Esophagus (tissue), 2 donors: ENCODE measurements around the gene PPP2R5C. TPM values are rescaled to one million over a fixed set of nuclear protein-coding genes. Genes with fewer than 3 reads are reported as not detected.

Experiments used
- H3K27ac ChIP-seq, 2 donors: one replicate each; pipeline ENCODE4 v1.5.1; 2013; ENCODE audit warnings: low read depth in 2 of 2, mild to moderate bottlenecking in 2 of 2, inconsistent platforms in 1 of 2, low read length in 1 of 2, moderate library complexity in 1 of 2
- H3K27me3 ChIP-seq, 2 donors: one replicate each; pipeline ENCODE4 v1.6.1; 2013; ENCODE audit warnings: low read length in 2 of 2, control low read depth in 1 of 2, mild to moderate bottlenecking in 1 of 2; ENCODE audit not compliant: insufficient read depth in 2 of 2, control insufficient read depth in 1 of 2
- H3K36me3 ChIP-seq, 2 donors: one replicate each; pipeline ENCODE4 v1.6.1; 2013; ENCODE audit warnings: low read length in 1 of 2; ENCODE audit not compliant: control insufficient read depth in 2 of 2, insufficient read depth in 2 of 2
- H3K4me1 ChIP-seq, 2 donors: one replicate each; pipeline ENCODE4 v1.6.1; 2013; ENCODE audit warnings: low read length in 1 of 2; ENCODE audit not compliant: control insufficient read depth in 2 of 2, insufficient read depth in 2 of 2
- H3K4me3 ChIP-seq, 2 donors: one replicate each; pipeline ENCODE4 v1.5.1; 2013; ENCODE audit warnings: low read length in 2 of 2, mild to moderate bottlenecking in 2 of 2, low read depth in 1 of 2, moderate library complexity in 1 of 2
- H3K9me3 ChIP-seq, 2 donors: one replicate each; pipeline ENCODE4 v1.6.1; 2013; ENCODE audit warnings: mild to moderate bottlenecking in 2 of 2, low read depth in 1 of 2, low read length in 1 of 2, moderate library complexity in 1 of 2; ENCODE audit not compliant: control insufficient read depth in 2 of 2, insufficient read depth in 1 of 2
- WGBS, 2 donors: extraction: QIAGEN DNeasy Blood & Tissue Kit; methylation state at CpG; one replicate each; pipeline ENCODE4 v1.1.7; 2013; 5-methylcytosine and 5-hydroxymethylcytosine counted together
- polyA plus RNA-seq, 2 donors: library from polyadenylated mRNA; stranded (reverse); fragments of 200-250 nt; gene quantifications; one replicate each; pipeline ENCODE4 v1.2.3, GENCODE V29; 2013
- donor health status: healthy with polysubstance abuse.
- donor health status: Bipolar disorder and iron deficiency.

Gene PPP2R5C
- polyA plus RNA-seq, 2 donors = 64.8 to 87.3 TPM

DNA sequence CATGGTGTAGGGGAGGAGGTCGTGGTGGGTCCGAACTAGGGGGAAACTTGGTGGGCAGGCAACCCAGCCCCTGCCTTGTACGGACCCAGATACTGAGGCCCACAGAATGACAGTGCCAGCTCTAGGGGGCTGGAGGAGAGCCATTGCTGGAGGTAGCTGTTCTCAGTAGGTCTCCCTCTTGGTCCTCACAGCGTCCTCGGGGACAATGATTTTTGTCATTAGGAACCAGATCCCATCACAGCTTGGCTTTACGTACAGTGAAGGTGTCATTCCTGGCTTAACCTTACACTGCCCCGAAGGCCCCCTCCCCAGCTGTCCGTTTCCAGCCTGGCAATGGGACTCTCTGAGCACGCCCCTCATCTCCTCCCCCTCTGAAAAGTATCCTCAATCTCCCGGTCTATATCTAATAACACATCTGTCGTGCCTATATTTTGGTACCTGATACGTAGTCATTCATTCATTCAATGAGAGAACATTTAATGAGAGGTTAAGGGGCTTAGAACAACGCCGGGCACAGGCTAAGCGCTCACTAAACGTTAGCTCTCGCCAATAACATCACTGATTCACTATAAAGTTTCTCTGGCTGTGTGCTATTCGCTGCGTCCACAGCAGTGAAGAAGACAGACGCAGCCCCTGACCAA is 202.3 kb downstream of the PPP2R5C start:
- H3K9me3 ChIP-seq = no peaks in the 10 kb centered on the region
- H3K4me3 ChIP-seq = no peak overlapping the region
- H3K27me3 ChIP-seq = no peaks in the 10 kb centered on the region
- WGBS, 2 donors = 51 to 61% methylated on average over 20 of the region's 20 CpGs
- H3K4me1 ChIP-seq = peaks cover 2 to 7% of the 10 kb centered on the region in 2 donors
- H3K27ac ChIP-seq = no peak overlapping the region
- H3K36me3 ChIP-seq = peaks cover 0 to 2% of the 10 kb centered on the region in 2 donors

DNA sequence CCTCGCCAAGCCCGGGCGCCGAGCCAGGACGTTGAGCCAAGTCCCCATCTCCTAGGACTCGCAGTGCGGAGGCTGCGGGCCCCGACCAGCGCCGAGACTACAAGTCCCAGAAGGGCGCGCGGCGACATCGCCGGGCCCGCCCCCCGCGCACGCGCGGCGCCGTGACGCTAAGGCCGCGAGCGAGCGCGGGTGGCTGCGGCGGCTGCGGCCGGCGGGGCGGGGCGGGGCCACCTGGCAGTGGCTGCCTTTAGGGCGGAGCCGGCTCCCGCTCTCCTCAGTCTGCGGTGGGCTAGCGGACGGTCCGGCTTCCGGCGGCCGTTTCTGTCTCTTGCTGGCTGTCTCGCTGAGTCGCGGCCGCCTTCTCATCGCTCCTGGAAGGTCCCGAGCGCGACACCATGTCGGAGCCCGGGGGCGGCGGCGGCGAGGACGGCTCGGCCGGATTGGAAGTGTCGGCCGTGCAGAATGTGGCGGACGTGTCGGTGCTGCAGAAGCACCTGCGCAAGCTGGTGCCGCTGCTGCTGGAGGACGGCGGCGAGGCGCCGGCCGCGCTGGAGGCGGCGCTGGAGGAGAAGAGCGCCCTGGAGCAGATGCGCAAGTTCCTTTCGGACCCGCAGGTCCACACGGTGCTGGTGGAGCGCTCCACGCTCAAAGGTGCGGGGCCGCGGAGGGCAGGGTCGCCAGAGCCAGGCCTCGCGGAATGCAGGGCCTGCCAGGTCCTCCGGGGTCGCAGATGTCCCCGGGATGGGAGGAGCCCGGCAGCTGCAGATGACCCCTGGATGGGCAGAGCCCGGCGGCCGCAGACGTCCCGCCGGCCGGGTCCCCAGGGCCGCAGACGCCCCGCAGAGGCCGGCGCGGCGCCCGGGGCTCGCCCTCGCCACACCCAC is 203.0 kb downstream of the PPP2R5C start, which contains the start of gene DYNC1H1:
TSS of gene DYNC1H1 (plus strand) at position 277 of the 884 bp plus-strand sequence. CDS start at position 396, 119 bp downstream.
- H3K4me1 ChIP-seq = peaks cover 2 to 7% of the 10 kb centered on the region in 2 donors

DNA sequence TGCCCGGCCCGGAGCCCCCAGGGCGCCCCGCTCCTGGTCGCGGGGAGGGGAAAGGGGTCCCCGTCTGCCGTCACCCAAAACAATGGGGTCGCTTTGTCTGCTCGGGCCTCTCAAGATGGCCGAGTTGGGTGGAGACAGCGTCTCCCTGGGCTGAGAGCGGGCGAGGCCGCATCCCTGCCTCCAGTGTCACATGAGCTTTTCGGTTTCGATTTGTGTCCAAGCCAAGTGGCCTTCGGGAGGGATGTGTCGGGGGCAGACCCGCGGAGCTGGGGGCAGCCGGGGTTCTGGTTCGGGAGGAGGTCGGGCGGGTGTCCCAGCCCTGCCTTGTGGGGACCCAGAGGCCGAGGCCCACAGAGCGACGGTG is 203.7 kb downstream of the PPP2R5C start:
- H3K36me3 ChIP-seq = peaks cover 0 to 2% of the 10 kb centered on the region in 2 donors

More for the DNA sequence above, 203.0 kb downstream of the PPP2R5C start, which contains the start of gene DYNC1H1:
- H3K9me3 ChIP-seq = no peaks in the 10 kb centered on the region
- H3K36me3 ChIP-seq = peaks cover 0 to 2% of the 10 kb centered on the region in 2 donors
- H3K27ac ChIP-seq = peak within 1 kb of the TSS; percentile 88 to 92
- WGBS, 2 donors = 0% methylated on average over 87 to 115 of the region's 115 CpGs
- H3K4me3 ChIP-seq = peak within 1 kb of the TSS; percentile 81 to 97
- H3K27me3 ChIP-seq = no peaks in the 10 kb centered on the region

DNA sequence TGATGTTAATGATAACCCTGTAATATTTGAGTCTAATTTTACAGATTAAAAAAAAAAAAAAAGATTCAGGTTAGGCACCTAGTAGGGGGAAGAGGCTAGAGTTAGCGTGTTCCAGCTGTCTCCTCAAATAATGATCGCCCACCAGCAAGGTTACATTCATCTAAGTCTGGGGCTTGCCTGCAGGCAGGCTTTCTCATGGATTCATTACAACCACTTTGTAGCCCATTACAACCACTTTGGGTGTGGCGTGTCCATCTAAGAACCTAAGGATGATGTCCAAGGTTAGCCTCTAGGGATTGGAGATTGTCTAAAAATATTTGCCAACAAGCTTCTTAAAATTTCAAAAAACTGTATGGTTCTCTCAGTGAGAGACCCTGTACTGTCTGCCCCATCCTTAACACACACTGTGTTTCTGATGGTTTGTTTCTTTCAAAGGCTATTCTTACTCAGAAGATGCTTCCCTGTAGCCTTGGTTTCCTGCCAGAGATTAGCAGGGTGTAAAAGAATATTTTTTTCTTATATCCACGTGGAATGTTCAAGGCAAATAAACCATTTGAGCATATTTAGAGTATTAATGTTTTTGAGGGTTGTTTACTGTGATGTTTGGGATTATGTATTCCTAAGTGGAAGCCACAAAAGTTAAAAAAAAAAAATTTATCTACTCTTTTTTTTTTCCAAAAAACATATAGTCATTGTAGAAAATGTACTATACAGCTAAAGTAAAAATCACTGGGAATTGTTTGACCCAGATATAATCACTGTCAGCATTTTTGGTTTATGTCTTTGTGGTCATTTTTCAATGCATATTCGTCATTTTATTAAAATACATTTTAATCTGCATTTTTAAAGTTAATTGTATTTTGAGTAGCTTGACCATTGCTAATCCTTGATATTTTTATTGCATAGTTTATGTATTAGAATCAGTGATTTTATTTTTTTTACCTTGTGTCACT is 204.5 kb downstream of the PPP2R5C start:
- Histone ChIP-seq H3K36me3 (peaks cover 0 to 2% of the 10 kb centered on the region in 2 donors), H3K4me3 (peak overlapping the region in 1 of 2 donors; percentile 81), H3K9me3 (no peaks in the 10 kb centered on the region), H3K27me3 (no peaks in the 10 kb centered on the region), H3K4me1 (peaks cover 2 to 8% of the 10 kb centered on the region in 2 donors), H3K27ac (peak overlapping the region; percentile 43 to 92)
- 32 to 36% methylated on average over 5 of the region's 5 CpGs for WGBS, 2 donors

More for the DNA sequence above, 203.7 kb downstream of the PPP2R5C start:
- peak overlapping the region; percentile 81 to 97 for H3K4me3 ChIP-seq
- no peaks in the 10 kb centered on the region for H3K27me3 ChIP-seq
- WGBS, 2 donors = 0% methylated on average over 28 of the region's 28 CpGs
- H3K4me1 ChIP-seq = peaks cover 2 to 7% of the 10 kb centered on the region in 2 donors
- H3K27ac ChIP-seq = peak overlapping the region; percentile 88 to 92
- no peaks in the 10 kb centered on the region for H3K9me3 ChIP-seq

DNA sequence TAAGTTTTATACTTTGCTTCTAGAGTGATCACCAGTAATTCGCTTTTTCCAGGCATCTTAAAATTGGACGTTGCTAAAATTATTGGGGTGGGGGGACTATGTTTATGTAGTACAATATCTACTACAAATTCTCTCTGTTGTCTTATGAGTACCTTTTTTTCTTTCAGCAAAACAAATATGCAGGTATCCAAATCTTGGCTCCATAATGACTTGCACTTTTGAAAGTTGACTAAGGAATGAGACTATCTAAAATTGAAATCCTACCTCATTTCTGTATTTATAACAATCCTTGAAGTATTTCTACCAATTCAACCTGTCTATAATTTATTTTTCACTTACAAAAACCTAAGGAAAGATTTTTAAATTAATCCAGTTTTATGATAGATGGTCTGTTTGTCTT is 205.2 kb downstream of the PPP2R5C start:
- no peaks in the 10 kb centered on the region for H3K27me3 ChIP-seq
- H3K9me3 ChIP-seq = no peaks in the 10 kb centered on the region
- H3K4me1 ChIP-seq = peaks cover 2 to 8% of the 10 kb centered on the region in 2 donors
- WGBS, 2 donors = 57 to 74% methylated on average over 2 of the region's 2 CpGs
- H3K36me3 ChIP-seq = peaks cover 0 to 2% of the 10 kb centered on the region in 2 donors
- no peak overlapping the region for H3K27ac ChIP-seq
- no peak overlapping the region for H3K4me3 ChIP-seq

- Histone ChIP-seq H3K27me3 (no peaks in the 10 kb centered on the region), H3K27ac (no peak overlapping the region), H3K36me3 (peaks cover 0 to 2% of the 10 kb centered on the region in 2 donors), H3K4me3 (no peak overlapping the region), H3K4me1 (peaks cover 0 to 8% of the 10 kb centered on the region in 2 donors), H3K9me3 (no peaks in the 10 kb centered on the region)
- WGBS, 2 donors = 68 to 74% methylated on average over 4 of the region's 4 CpGs
These were observed 206.7 kb downstream of the PPP2R5C start for GRCh38 chr14:101968186-101968585.

GRCh38 chr14:101969481-101969880 is 208.0 kb downstream of the PPP2R5C start:
- no peaks in the 10 kb centered on the region for H3K9me3 ChIP-seq
- no peak overlapping the region for H3K27ac ChIP-seq
- no peak overlapping the region for H3K4me3 ChIP-seq
- no peaks in the 10 kb centered on the region for H3K27me3 ChIP-seq
- H3K36me3 ChIP-seq = peaks cover 0 to 2% of the 10 kb centered on the region in 2 donors
- WGBS, 2 donors = 88 to 93% methylated on average over 9 of the region's 9 CpGs
- peaks cover 0 to 6% of the 10 kb centered on the region in 2 donors for H3K4me1 ChIP-seq

DNA sequence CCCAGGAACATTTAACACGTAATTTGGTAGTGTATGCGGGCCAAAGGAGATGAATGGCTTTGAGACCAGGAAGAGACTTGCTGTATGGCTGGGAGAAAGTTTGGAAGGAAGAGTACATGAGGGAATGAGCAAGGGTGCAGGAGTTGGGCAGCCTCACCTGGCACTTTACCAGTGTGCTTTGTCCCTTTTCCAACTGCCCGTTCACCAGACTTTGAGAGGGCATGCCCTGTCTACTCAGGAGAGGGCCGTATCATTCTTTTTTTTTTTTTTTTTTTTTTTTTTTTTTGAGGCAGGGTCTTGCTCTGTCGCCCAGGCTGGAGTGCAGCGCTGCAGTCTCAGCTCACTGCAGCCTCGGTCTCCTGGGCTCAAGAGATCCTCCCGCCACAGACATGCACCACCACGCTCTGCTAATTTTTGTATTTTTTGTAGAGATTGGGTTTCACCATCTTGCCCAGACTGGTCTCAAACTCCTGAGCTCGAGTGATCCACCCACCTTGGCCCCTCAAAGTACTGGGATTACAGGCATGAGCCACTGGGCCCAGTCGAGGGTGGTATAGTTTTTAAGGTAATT is 209.4 kb downstream of the PPP2R5C start:
- H3K9me3 ChIP-seq = no peaks in the 10 kb centered on the region
- peaks cover 0 to 10% of the 10 kb centered on the region in 2 donors for H3K4me1 ChIP-seq
- 82 to 83% methylated on average over 11 of the region's 11 CpGs for WGBS, 2 donors
- H3K4me3 ChIP-seq = no peak overlapping the region
- no peak overlapping the region for H3K27ac ChIP-seq
- H3K27me3 ChIP-seq = no peaks in the 10 kb centered on the region
- peaks cover 0 to 2% of the 10 kb centered on the region in 2 donors for H3K36me3 ChIP-seq
